Psoas muscle (tissue), 8 donors: ENCODE results near the gene MLH1. TPM values are rescaled to one million over a fixed set of nuclear protein-coding genes. Genes with fewer than 3 reads are reported as not detected.

Source experiments
- ATAC-seq, 4 donors: fragments of 200-7000 bp; cut with Tn5 transposase; one replicate each; pipeline ENCODE4 v1.9.1; 2020; ENCODE audit warnings: moderate library complexity in 3 of 4, mild to moderate bottlenecking in 2 of 4
- DNase-seq, 2 donors: peaks; one replicate each; pipeline ENCODE4 v3.0.0-alpha.2; 2020
- H3K27ac ChIP-seq: fragments of 200-600 bp; one replicate; pipeline ENCODE4 v1.8.0; 2022
- H3K27me3 ChIP-seq, 3 donors: fragments of 200-600 bp in 1 of 3; one replicate each; pipeline versions ENCODE4 v1.6.1 to v1.8.0; 2013 to 2022; ENCODE audit warnings: low read length in 2 of 3, mild to moderate bottlenecking in 2 of 3, moderate library complexity in 1 of 3; ENCODE audit not compliant: insufficient read depth in 3 of 3
- H3K36me3 ChIP-seq, 2 donors: fragments of 200-600 bp in 1 of 2; one replicate each; pipeline versions ENCODE4 v1.6.1 to v1.8.0; 2013 to 2022; ENCODE audit warnings: low read depth in 1 of 2, mild to moderate bottlenecking in 1 of 2, moderate library complexity in 1 of 2; ENCODE audit not compliant: insufficient read depth in 1 of 2
- H3K4me1 ChIP-seq: fragments of 200-600 bp; one replicate; pipeline ENCODE4 v1.8.0; 2022
- H3K4me3 ChIP-seq: fragments of 200-600 bp; one replicate; pipeline ENCODE4 v1.8.0; 2022; ENCODE audit warnings: mild to moderate bottlenecking
- H3K9me3 ChIP-seq: fragments of 200-600 bp; one replicate; pipeline ENCODE4 v1.8.0; 2022
- CTCF ChIP-seq: fragments of 200-600 bp; IDR thresholded peaks from one replicate; pipeline ENCODE4 v1.8.0; 2022; ENCODE audit warnings: antibody characterized with exemption
- WGBS, 3 donors: extraction: QIAGEN DNeasy Blood & Tissue Kit; methylation state at CpG; one replicate each; pipeline versions ENCODE4 v1.1.6 to v1.1.7; 2013; 5-methylcytosine and 5-hydroxymethylcytosine counted together
- intact Hi-C, 2 donors: fragments of 100-400 bp; cut with DNase I; formaldehyde crosslinking; loops; one replicate each; pipeline versions ENCODE4 v1.11.0 to v1.14.2; 2022
- polyA plus RNA-seq, 3 donors: library from polyadenylated mRNA; stranded (reverse); fragments of 200-250 nt; gene quantifications; one replicate each; pipeline ENCODE4 v1.2.3, GENCODE V29; 2013
- total RNA-seq, 4 donors: library from RNA; stranded (reverse); fragmentation: NEBNext Ultra II Directional in 2 of 4; extraction: Animal tissue kit (Norgen Biotek cat#: 25700) in 2 of 4; gene quantifications; one replicate each; pipeline versions ENCODE4 v1.2.1 to v1.2.4, GENCODE V29; 2021 to 2023
- donor health status: healthy with polysubstance abuse.
- donor health status: DM: no; HTN: no; CAD: no; lungs with moderate emphysema.
- donor health status: Bipolar disorder and iron deficiency.
- donor health status: healthy.
- donor health status: DM: yes; HTN: yes; CAD: no.
- donor health status: DM: no; HTN: no; CAD: no.
- donor health status: DM: no; HTN: no; CAD: no.
- donor health status: DM: yes; HTN: yes; CAD: no.

Gene MLH1
- total and polyA plus RNA-seq, 7 donors, result 26.5 to 37.7 (median 32.5) TPM

GRCh38 chr3:36991923-36992805 is 1.2 kb upstream of the MLH1 start:
- Histone ChIP-seq H3K9me3 (no peaks in the 10 kb centered on the region), H3K36me3 (peaks cover 0 to 40% of the 10 kb centered on the region in 2 donors), H3K4me3 (peak overlapping the region; percentile 79), H3K27me3 (no peaks in the 10 kb centered on the region), H3K27ac (peak overlapping the region; percentile 98), H3K4me1 (peaks cover 64% of the 10 kb centered on the region)
- ATAC-seq (peak; percentile 9 to 36 (median 22)), DNase-seq (no peak)
- TF ChIP-seq CTCF, result no peak
- intact Hi-C loops, result loop anchor here in 1 of 2 donors (10.0 kb wide), 1 partner anchor 1173 kb away; the partner anchor contains the start of gene OXSR1
- 5 to 9% (median 6%) methylated on average over 24 of the region's 24 CpGs for WGBS, 3 donors

- H3K4me1 ChIP-seq, result peaks cover 65% of the 10 kb centered on the region
- no peaks in the 10 kb centered on the region for H3K9me3 ChIP-seq
- peak; percentile 41 for TF ChIP-seq CTCF
- peak within 1 kb of the TSS; percentile 79 for H3K4me3 ChIP-seq
- H3K27me3 ChIP-seq, result no peaks in the 10 kb centered on the region
- WGBS, 3 donors, result 0% methylated on average over 48 of the region's 48 CpGs
- intact Hi-C loops, result loop anchor here in 1 of 2 donors (10.0 kb wide), 1 partner anchor 1172 kb away; the partner anchor contains the start of gene OXSR1
- peak; percentile 96 to 98 for DNase-seq
- peaks cover 3 to 40% of the 10 kb centered on the region in 2 donors for H3K36me3 ChIP-seq
- peak within 1 kb of the TSS; percentile 98 for H3K27ac ChIP-seq
- ATAC-seq, result peak; percentile 61 to 91 (median 89)
Measured at GRCh38 chr3:36992806-36993325, 452 bp upstream of the MLH1 start, which contains the start of gene EPM2AIP1. Gene EPM2AIP1, minus strand, starts transcription at chr3:36993131. Its CDS starts 54 bp downstream, at chr3:36993077.

- intact Hi-C loops, result no loop called here
- peak in 1 of 4 donors; percentile 65 for ATAC-seq
- H3K27me3 ChIP-seq, result no peaks in the 10 kb centered on the region
- 53 to 67% (median 56%) methylated on average over 2 of the region's 2 CpGs for WGBS, 3 donors
- no peak for TF ChIP-seq CTCF
- no peak for DNase-seq
- no peak overlapping the region for H3K27ac ChIP-seq
- H3K4me1 ChIP-seq, result no peaks in the 10 kb centered on the region
- no peaks in the 10 kb centered on the region for H3K9me3 ChIP-seq
- peaks cover 11 to 98% of the 10 kb centered on the region in 2 donors for H3K36me3 ChIP-seq
- H3K4me3 ChIP-seq, result no peak overlapping the region
Measured at GRCh38 chr3:37014620-37015019, 21.3 kb downstream of the MLH1 start.

- TF ChIP-seq CTCF, result no peak
- ATAC-seq (no peak), DNase-seq (no peak)
- intact Hi-C loops, result no loop called here
- Histone ChIP-seq H3K9me3 (no peaks in the 10 kb centered on the region), H3K4me3 (no peak overlapping the region), H3K4me1 (no peaks in the 10 kb centered on the region), H3K27ac (no peak overlapping the region), H3K36me3 (peaks cover 11 to 98% of the 10 kb centered on the region in 2 donors), H3K27me3 (no peaks in the 10 kb centered on the region)
- 94 to 96% (median 94%) methylated on average over 5 of the region's 5 CpGs for WGBS, 3 donors
Measured at GRCh38 chr3:37015642-37016041, 22.3 kb downstream of the MLH1 start.
